BLaER1 treated with 17β-estradiol and CSF1 and Interleukin-3, amounts not matched to agents 10 nM and 100 nM (cell line): ENCODE measurements around the gene CFLAR.
"Not testable (repeated sequence)": the region's sequence is repeated elsewhere in the genome, so short reads cannot be mapped to it uniquely, and the experiment has no call there.

Source experiments
- H3K27ac ChIP-seq, 11 experiments: shearing (Covaris generic); formaldehyde crosslinking; 2 replicates each; pipeline ENCODE4 v1.8.1; 2022
- H3K27me3 ChIP-seq, 11 experiments: shearing (Covaris generic); formaldehyde crosslinking; 2 replicates each; pipeline ENCODE4 v1.8.1; 2022
- H3K36me3 ChIP-seq, 11 experiments: shearing (Covaris generic); formaldehyde crosslinking; 2 replicates each; pipeline ENCODE4 v1.8.1; 2022
- H3K4me1 ChIP-seq, 10 experiments: shearing (Covaris generic); formaldehyde crosslinking; 2 replicates each; pipeline ENCODE4 v1.8.1; 2022
- H3K4me2 ChIP-seq, 11 experiments: shearing (Covaris generic); formaldehyde crosslinking; 2 replicates each; pipeline ENCODE4 v1.8.1; 2022
- H3K4me3 ChIP-seq, 10 experiments: shearing (Covaris generic); formaldehyde crosslinking; 2 replicates each; pipeline ENCODE4 v1.8.1; 2022
- H3K9ac ChIP-seq, 11 experiments: shearing (Covaris generic); formaldehyde crosslinking; 2 replicates each; pipeline ENCODE4 v1.8.1; 2022
- H3K9me3 ChIP-seq, 11 experiments: shearing (Covaris generic); formaldehyde crosslinking; replicated peaks in 1 of 11; 2 replicates each; pipeline ENCODE4 v1.8.1; 2022
- H4K20me1 ChIP-seq, 11 experiments: shearing (Covaris generic); formaldehyde crosslinking; 2 replicates each; pipeline ENCODE4 v1.8.1; 2022
- Cebpa-rat ChIP-seq, 11 experiments: shearing (Covaris generic); IDR thresholded peaks; 2 replicates each; pipeline ENCODE4 v1.8.1; 2022

The CFLAR gene

GRCh38 chr2:201114846-201115245 lies 1.1 kb upstream of the CFLAR start:
- no peaks in the 10 kb centered on the region for H3K36me3 ChIP-seq
- H3K9ac ChIP-seq: peak overlapping the region in 4 of 11 experiments; percentile 96 to 99 (median 98); a peak in 9 of 22 replicates
- H3K27me3 ChIP-seq: no peaks in the 10 kb centered on the region
- H3K4me2 ChIP-seq: peak overlapping the region in 9 of 11 experiments; percentile 22 to 99 (median 91); a peak in 17 of 22 replicates
- peaks cover 20 to 40% (median 28%) of the 10 kb centered on the region in 10 experiments for H3K4me1 ChIP-seq
- H3K27ac ChIP-seq: peak overlapping the region; percentile 96 to 100 (median 99); a peak in 20 of 22 replicates
- H4K20me1 ChIP-seq: peaks cover 0 to 5% (median 0%) of the 10 kb centered on the region in 11 experiments; a peak in 2 of 22 replicates
- peaks cover 0 to 3% (median 0%) of the 10 kb centered on the region in 11 experiments; a peak in 1 of 22 replicates for H3K9me3 ChIP-seq
- no peak for TF ChIP-seq Cebpa-rat (IDR thresholded peaks at IDR 0.05)
- peak overlapping the region in 6 of 10 experiments; percentile 75 to 92 (median 82); a peak in 8 of 20 replicates for H3K4me3 ChIP-seq

GRCh38 chr2:201116959-201117734 lies 1.2 kb downstream of the CFLAR start:
- peak in 10 of 11 experiments; percentile 18 to 64 (median 52); a peak in 13 of 22 replicates for TF ChIP-seq Cebpa-rat (IDR thresholded peaks at IDR 0.05)
- peak overlapping the region; percentile 74 to 92 (median 80) for H3K4me3 ChIP-seq
- no peaks in the 10 kb centered on the region for H3K27me3 ChIP-seq
- H3K36me3 ChIP-seq: peaks cover 0 to 7% (median 4%) of the 10 kb centered on the region in 11 experiments; a peak in 9 of 22 replicates
- H3K9me3 ChIP-seq: peaks cover 0 to 3% (median 0%) of the 10 kb centered on the region in 11 experiments; a peak in 1 of 22 replicates
- peaks cover 0 to 19% (median 0%) of the 10 kb centered on the region in 11 experiments; a peak in 7 of 22 replicates for H4K20me1 ChIP-seq
- peak overlapping the region; percentile 84 to 99 (median 92) for H3K4me2 ChIP-seq
- H3K4me1 ChIP-seq: peaks cover 41 to 59% (median 47%) of the 10 kb centered on the region in 10 experiments
- peak overlapping the region; percentile 92 to 99 (median 98) for H3K9ac ChIP-seq
- peak overlapping the region; percentile 96 to 100 (median 99) for H3K27ac ChIP-seq

GRCh38 chr2:201117735-201118094 lies 1.8 kb downstream of the CFLAR start:
- H3K4me3 ChIP-seq: peak overlapping the region; percentile 74 to 92 (median 80)
- peak overlapping the region; percentile 92 to 99 (median 98) for H3K9ac ChIP-seq

GRCh38 chr2:201118121-201118960 lies 2.4 kb downstream of the CFLAR start:
- Histone ChIP-seq H3K4me1 (peaks cover 41 to 59% (median 53%) of the 10 kb centered on the region in 10 experiments), H3K27ac (peak overlapping the region; percentile 96 to 100 (median 99))
- TF ChIP-seq Cebpa-rat (IDR thresholded peaks at IDR 0.05): peak in 1 of 11 experiments; percentile 60; a peak in 2 of 22 replicates

More at GRCh38 chr2:201117735-201118094, 1.8 kb downstream of the CFLAR start:
- not testable (repeated sequence) for H3K9me3 ChIP-seq, H3K27me3 ChIP-seq
- H3K36me3 ChIP-seq: peaks cover 0 to 11% (median 10%) of the 10 kb centered on the region in 11 experiments; a peak in 10 of 22 replicates
- peak overlapping the region; percentile 96 to 100 (median 99) for H3K27ac ChIP-seq
- H3K4me2 ChIP-seq: peak overlapping the region; percentile 84 to 99 (median 92)
- peaks cover 41 to 59% (median 48%) of the 10 kb centered on the region in 10 experiments for H3K4me1 ChIP-seq
- peaks cover 0 to 25% (median 5%) of the 10 kb centered on the region in 11 experiments; a peak in 8 of 22 replicates for H4K20me1 ChIP-seq

GRCh38 chr2:201118961-201119854 lies 3.2 kb downstream of the CFLAR start:
- no peak for TF ChIP-seq Cebpa-rat (IDR thresholded peaks at IDR 0.05)
- Histone ChIP-seq H3K27me3 (no peaks in the 10 kb centered on the region), H3K27ac (peak overlapping the region; percentile 96 to 100 (median 99)), H3K9ac (peak overlapping the region; percentile 92 to 99 (median 98)), H3K4me3 (peak overlapping the region; percentile 74 to 92 (median 80)), H3K9me3 (peaks cover 0 to 3% (median 0%) of the 10 kb centered on the region in 11 experiments; a peak in 1 of 22 replicates), H4K20me1 (peaks cover 0 to 40% (median 10%) of the 10 kb centered on the region in 11 experiments; a peak in 9 of 22 replicates), H3K4me1 (peaks cover 41 to 65% (median 58%) of the 10 kb centered on the region in 10 experiments), H3K4me2 (peak overlapping the region; percentile 84 to 99 (median 92)), H3K36me3 (peaks cover 0 to 26% (median 10%) of the 10 kb centered on the region in 11 experiments; a peak in 14 of 22 replicates)

More at GRCh38 chr2:201118121-201118960, 2.4 kb downstream of the CFLAR start:
- Histone ChIP-seq H3K4me3 (peak overlapping the region; percentile 74 to 92 (median 80)), H3K9me3 (peaks cover 0 to 3% (median 0%) of the 10 kb centered on the region in 11 experiments; a peak in 1 of 22 replicates), H4K20me1 (peaks cover 0 to 31% (median 6%) of the 10 kb centered on the region in 11 experiments; a peak in 8 of 22 replicates), H3K4me2 (peak overlapping the region; percentile 84 to 99 (median 92)), H3K36me3 (peaks cover 0 to 18% (median 10%) of the 10 kb centered on the region in 11 experiments; a peak in 13 of 22 replicates), H3K9ac (peak overlapping the region; percentile 92 to 99 (median 98)), H3K27me3 (no peaks in the 10 kb centered on the region)

- H3K4me3 ChIP-seq: peak overlapping the region in 2 of 10 experiments; percentile 86 to 92; a peak in 4 of 20 replicates
- no peak overlapping the region for H3K9ac ChIP-seq
- H3K4me2 ChIP-seq: peak overlapping the region in 5 of 11 experiments; percentile 0 to 99 (median 92); a peak in 8 of 22 replicates
- no peak for TF ChIP-seq Cebpa-rat (IDR thresholded peaks at IDR 0.05)
- peaks cover 0 to 26% (median 10%) of the 10 kb centered on the region in 11 experiments; a peak in 14 of 22 replicates for H3K36me3 ChIP-seq
- H3K9me3 ChIP-seq: no peaks in the 10 kb centered on the region
- no peaks in the 10 kb centered on the region for H3K27me3 ChIP-seq
- peaks cover 57 to 81% (median 75%) of the 10 kb centered on the region in 10 experiments for H3K4me1 ChIP-seq
- peaks cover 0 to 65% (median 14%) of the 10 kb centered on the region in 11 experiments; a peak in 9 of 22 replicates for H4K20me1 ChIP-seq
- no peak overlapping the region for H3K27ac ChIP-seq
Observed at GRCh38 chr2:201122276-201122675, 6.3 kb downstream of the CFLAR start.
